HepG2 (cell line): Measurements from ENCODE around the gene HAGH. TPM values are rescaled to one million over a fixed set of nuclear protein-coding genes. Genes with fewer than 3 reads are reported as not detected.

Experiments
- ATAC-seq: fragments of 200-7000 bp; cut with Tn5 transposase; 3 replicates; pipeline ENCODE4 v1.9.1; 2020; ENCODE audit warnings: mild to moderate bottlenecking, moderate library complexity
- BruUV-seq: library from RNA; stranded (reverse); fragments of 400-500 nt; replicated peaks from 2 replicates; lab custom pipeline; 2021; lab: Mats Ljungman, UMichigan
- CTCF ChIA-PET: fragments of 300-600 bp; formaldehyde crosslinking; extraction: SDS; loops from one replicate; lab custom pipeline; 2021; ENCODE audit warnings: low total read pairs, inconsistent platforms, low intra/inter-chr PET ratio; lab: Yijun Ruan, JAX
- POLR2A ChIA-PET: fragments of 350-600 bp; sonication (Branson Sonifier 250); formaldehyde crosslinking; loops from one replicate; lab custom pipeline; 2020; ENCODE audit warnings: antibody characterized with exemption, inconsistent platforms; lab: Yijun Ruan, JAX
- DNase-seq: peaks from one replicate; pipeline ENCODE4 v3.0.0-alpha.2; 2015; ENCODE audit warnings: low spot score
- FAIRE-seq: peaks from 3 replicates; lab custom pipeline; 2011; peaks lifted over from hg19 to GRCh38; lab: Jason Lieb, UNC
- H2AFZ ChIP-seq: one replicate; pipeline ENCODE4 v1.6.1; 2011; ENCODE audit warnings: low read length, inconsistent platforms
- H3K27ac ChIP-seq: fragments of 300-600 bp; 3 replicates; pipeline ENCODE4 v1.8.0; 2011; ENCODE audit warnings: mixed run types, mild to moderate bottlenecking, mixed read lengths, low read length, inconsistent platforms; ENCODE audit not compliant: insufficient read depth; ENCODE audit errors: extremely low read length
- H3K27me3 ChIP-seq, 2 experiments: fragments of 200-600 bp in 1 of 2; 2 replicates in 1 of 2; 3 replicates in 1 of 2; pipeline versions ENCODE4 v1.6.0 to v1.8.0; 2011; ENCODE audit warnings: low read length in 2 of 2, mild to moderate bottlenecking in 2 of 2, moderate library complexity in 2 of 2, inconsistent platforms in 1 of 2; ENCODE audit not compliant: insufficient read depth in 2 of 2, control insufficient read depth in 1 of 2
- H3K36me3 ChIP-seq, 2 experiments: fragments of 200-600 bp in 1 of 2; replicated peaks in 1 of 2; 2 replicates in 1 of 2; 3 replicates in 1 of 2; pipeline versions ENCODE4 v1.5.1 to v1.8.0; 2011; ENCODE audit warnings: low read length in 2 of 2, inconsistent platforms in 1 of 2; ENCODE audit not compliant: insufficient read depth in 2 of 2, control insufficient read depth in 1 of 2
- H3K4me1 ChIP-seq: 2 replicates; pipeline ENCODE4 v1.5.1; 2012; ENCODE audit warnings: low read length, inconsistent platforms; ENCODE audit not compliant: insufficient read depth
- H3K4me2 ChIP-seq: 2 replicates; pipeline ENCODE4 v1.6.0; 2011; ENCODE audit warnings: low read depth, low read length, inconsistent platforms
- H3K4me3 ChIP-seq, 3 experiments: fragments of 200-600 bp in 1 of 3; sonication (generic), shearing (Covaris generic) in 1 of 3; replicated peaks in 1 of 3; 2 replicates each; pipeline ENCODE4 v1.5.1; 2011 to 2016; ENCODE audit warnings: low read length in 3 of 3, inconsistent platforms in 2 of 3, low read depth in 2 of 3, mild to moderate bottlenecking in 2 of 3, control low read depth in 1 of 3, mixed read lengths in 1 of 3; ENCODE audit not compliant: insufficient read depth in 1 of 3
- H3K79me2 ChIP-seq: one replicate; pipeline ENCODE4 v1.6.1; 2011; ENCODE audit warnings: low read length, inconsistent platforms; ENCODE audit not compliant: insufficient read depth
- H3K9ac ChIP-seq: 2 replicates; pipeline ENCODE4 v1.6.0; 2011; ENCODE audit warnings: mild to moderate bottlenecking, low read depth, low read length, inconsistent platforms; ENCODE audit not compliant: insufficient read depth
- H3K9me3 ChIP-seq: 2 replicates; pipeline ENCODE4 v1.5.1; 2012; ENCODE audit warnings: mild to moderate bottlenecking, low read length
- H4K20me1 ChIP-seq: 2 replicates; pipeline ENCODE4 v1.6.0; 2011; ENCODE audit warnings: inconsistent platforms, mild to moderate bottlenecking, low read length, moderate library complexity; ENCODE audit not compliant: insufficient read depth
- AFF4 ChIP-seq: sonication (generic); formaldehyde crosslinking; IDR thresholded peaks from 2 replicates; pipeline ENCODE4 v1.4.0; 2020; ENCODE audit warnings: missing genetic modification reagents
- ELF4 ChIP-seq: sonication (generic); formaldehyde crosslinking; IDR thresholded peaks from 2 replicates; pipeline ENCODE4 v1.5.0; 2020; ENCODE audit warnings: missing genetic modification reagents, mild to moderate bottlenecking, moderate library complexity, borderline replicate concordance
- HNRNPL ChIP-seq: fragments of 200-400 bp; formaldehyde crosslinking; IDR thresholded peaks from 2 replicates; pipeline ENCODE4 v1.6.1; 2017; ENCODE audit warnings: mild to moderate bottlenecking, low read depth, low read length
- HNRNPUL1 ChIP-seq: fragments of 200-400 bp; formaldehyde crosslinking; IDR thresholded peaks from 2 replicates; pipeline ENCODE4 v1.6.1; 2017; ENCODE audit warnings: low read depth, mild to moderate bottlenecking, low read length, moderate library complexity
- NR2F2 ChIP-seq: IDR thresholded peaks from 2 replicates; pipeline ENCODE4 v1.6.1; 2012; ENCODE audit warnings: low read depth, inconsistent platforms, borderline replicate concordance
- RBFOX2 ChIP-seq: fragments of 200-400 bp; formaldehyde crosslinking; IDR thresholded peaks from 2 replicates; pipeline ENCODE4 v1.6.1; 2017; ENCODE audit warnings: low read depth, mild to moderate bottlenecking, low read length
- SRF ChIP-seq: IDR thresholded peaks from 2 replicates; pipeline ENCODE4 v1.6.1; 2011; ENCODE audit warnings: mild to moderate bottlenecking, low read depth, low read length, moderate library complexity
- ZBTB33 ChIP-seq: sonication (generic); formaldehyde crosslinking; IDR thresholded peaks from 2 replicates; pipeline ENCODE4 v1.4.0; 2020; ENCODE audit warnings: missing genetic modification reagents
- ZFX ChIP-seq: sonication (generic); formaldehyde crosslinking; IDR thresholded peaks from 2 replicates; pipeline ENCODE4 v1.4.0; 2020; ENCODE audit warnings: mild to moderate bottlenecking, low read depth, missing genetic modification reagents, moderate library complexity
- ZSCAN21 ChIP-seq: sonication (generic); formaldehyde crosslinking; IDR thresholded peaks from 2 replicates; pipeline ENCODE4 v1.8.0; 2022; ENCODE audit warnings: mild to moderate bottlenecking, missing genetic modification reagents, moderate library complexity, borderline replicate concordance
- WGBS: methylation state at CpG from one replicate; pipeline ENCODE4 v1.1.6; 2017; ENCODE audit warnings: low lambda C conversion rate; 5-methylcytosine and 5-hydroxymethylcytosine counted together
- in situ Hi-C: cut with HindIII; loops from 2 replicates; pipeline ENCODE4 v1.10.0; 2017; ENCODE audit warnings: low pct_unique_long_range_greater_than_20kb; ENCODE audit not compliant: extremely low pct_ligation_motif_present
- intact Hi-C: fragments of 100-400 bp; cut with micrococcal nuclease; formaldehyde crosslinking; loops from one replicate; pipeline ENCODE4 v1.10.0; 2022; ENCODE audit not compliant: unreplicated experiment
- polyA plus RNA-seq, 8 experiments: library from polyadenylated mRNA; depleted of rRNA in 3 of 8; stranded (reverse) in 7 of 8; unstranded in 1 of 8; fragments of >200 nt; fragmentation: Illumina TruSeq in 4 of 8; extraction: Trizol in 4 of 8; gene quantifications; 2 replicates each; pipeline versions ENCODE4 v1.2.1 to v1.2.3, GENCODE V29; 2011 to 2016; ENCODE audit warnings: low read depth in 4 of 8, missing spikeins in 1 of 8, mixed read lengths in 1 of 8; ENCODE audit not compliant: insufficient read depth in 1 of 8
- total RNA-seq, 5 experiments: library from RNA; depleted of rRNA; stranded (reverse); fragments of >200 nt; fragmentation: Illumina TruSeq; extraction: Trizol; gene quantifications; 2 replicates each; pipeline ENCODE4 v1.2.3, GENCODE V29; 2016; ENCODE audit warnings: low read depth in 1 of 5
- TF ChIP-seq, protein P1 (sequence below): IDR thresholded peaks from 2 replicates; pipeline ENCODE4 v1.6.1; 2016; ENCODE audit warnings: missing compliant biosample characterization, missing genetic modification reagents, borderline replicate concordance
- TF ChIP-seq, protein P2 (sequence below): sonication (generic); formaldehyde crosslinking; conservative IDR thresholded peaks from 2 replicates; pipeline ENCODE4 v1.8.0; 2022; ENCODE audit warnings: missing genetic modification reagents

Gene HAGH
- total and polyA plus RNA-seq, 2 of the 13 experiments (the other 11 are each of a cell fraction or from before 2014, with no cell fraction given), result 70.4 to 95.4 TPM

- TF ChIP-seq SRF, result no peak
These were observed 49.0 kb downstream of the HAGH start (continued) for GRCh38 chr16:1777375-1778199.

- Histone ChIP-seq H2AFZ (no peak overlapping the region), H3K4me3 (no peak overlapping the region), H3K9me3 (no peaks in the 10 kb centered on the region), H4K20me1 (no peaks in the 10 kb centered on the region), H3K79me2 (peaks cover 27% of the 10 kb centered on the region), H3K36me3 (peaks cover 5 to 13% of the 10 kb centered on the region in 2 experiments; a peak in 3 of 5 replicates), H3K4me1 (peaks cover 24% of the 10 kb centered on the region), H3K27me3 (no peaks in the 10 kb centered on the region; a peak in 2 of 5 replicates), H3K27ac (no peak overlapping the region), H3K9ac (no peak overlapping the region), H3K4me2 (no peak overlapping the region)
- FAIRE-seq (no peak), DNase-seq (no peak), ATAC-seq (no peak)
- CTCF ChIA-PET, result no interaction called here
- in situ Hi-C loops, result no loop called here
- POLR2A ChIA-PET, result interaction anchor here (3.8 kb wide), 1 partner anchor 47 kb away, joined by 10 read pairs; no protein-coding TSS in a partner anchor
- BruUV-seq, result no TSS peak
- WGBS, result 92% methylated on average over 7 of the region's 22 CpGs
- intact Hi-C loops, result no loop called here
- TF ChIP-seq HNRNPL (0 out of 2 replicates have a peak, but pooled peaks have one; percentile 4), ELF4 (CRISPR knock-in tag) (no peak), RBFOX2 (peak; percentile 75; the same call in 1 of the 2 replicates), NR2F2 (no peak), ZSCAN21 (no peak), AFF4 (CRISPR knock-in tag) (no peak), ZFX (no peak), ZBTB33 (CRISPR knock-in tag) (0 out of 2 replicates have a peak, but pooled peaks have one; percentile 34), HNRNPUL1 (no peak)
- TF ChIP-seq, protein P1, sequence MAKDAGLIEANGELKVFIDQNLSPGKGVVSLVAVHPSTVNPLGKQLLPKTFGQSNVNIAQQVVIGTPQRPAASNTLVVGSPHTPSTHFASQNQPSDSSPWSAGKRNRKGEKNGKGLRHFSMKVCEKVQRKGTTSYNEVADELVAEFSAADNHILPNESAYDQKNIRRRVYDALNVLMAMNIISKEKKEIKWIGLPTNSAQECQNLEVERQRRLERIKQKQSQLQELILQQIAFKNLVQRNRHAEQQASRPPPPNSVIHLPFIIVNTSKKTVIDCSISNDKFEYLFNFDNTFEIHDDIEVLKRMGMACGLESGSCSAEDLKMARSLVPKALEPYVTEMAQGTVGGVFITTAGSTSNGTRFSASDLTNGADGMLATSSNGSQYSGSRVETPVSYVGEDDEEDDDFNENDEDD (CRISPR knock-in tag), result no peak
- TF ChIP-seq, protein P2, sequence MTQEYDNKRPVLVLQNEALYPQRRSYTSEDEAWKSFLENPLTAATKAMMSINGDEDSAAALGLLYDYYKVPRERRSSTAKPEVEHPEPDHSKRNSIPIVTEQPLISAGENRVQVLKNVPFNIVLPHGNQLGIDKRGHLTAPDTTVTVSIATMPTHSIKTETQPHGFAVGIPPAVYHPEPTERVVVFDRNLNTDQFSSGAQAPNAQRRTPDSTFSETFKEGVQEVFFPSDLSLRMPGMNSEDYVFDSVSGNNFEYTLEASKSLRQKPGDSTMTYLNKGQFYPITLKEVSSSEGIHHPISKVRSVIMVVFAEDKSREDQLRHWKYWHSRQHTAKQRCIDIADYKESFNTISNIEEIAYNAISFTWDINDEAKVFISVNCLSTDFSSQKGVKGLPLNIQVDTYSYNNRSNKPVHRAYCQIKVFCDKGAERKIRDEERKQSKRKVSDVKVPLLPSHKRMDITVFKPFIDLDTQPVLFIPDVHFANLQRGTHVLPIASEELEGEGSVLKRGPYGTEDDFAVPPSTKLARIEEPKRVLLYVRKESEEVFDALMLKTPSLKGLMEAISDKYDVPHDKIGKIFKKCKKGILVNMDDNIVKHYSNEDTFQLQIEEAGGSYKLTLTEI, result no peak
These were observed 49.6 kb downstream of the HAGH start for GRCh38 chr16:1776991-1777374.
